GM19452 (cell line): ENCODE measurements around the gene NMT1.

Experiments used
- ATAC-seq: cut with Tn5 transposase; IDR thresholded peaks from one replicate; pipeline ENCODE4 v1.9.1; 2021; ENCODE audit not compliant: unreplicated experiment

The NMT1 gene

DNA sequence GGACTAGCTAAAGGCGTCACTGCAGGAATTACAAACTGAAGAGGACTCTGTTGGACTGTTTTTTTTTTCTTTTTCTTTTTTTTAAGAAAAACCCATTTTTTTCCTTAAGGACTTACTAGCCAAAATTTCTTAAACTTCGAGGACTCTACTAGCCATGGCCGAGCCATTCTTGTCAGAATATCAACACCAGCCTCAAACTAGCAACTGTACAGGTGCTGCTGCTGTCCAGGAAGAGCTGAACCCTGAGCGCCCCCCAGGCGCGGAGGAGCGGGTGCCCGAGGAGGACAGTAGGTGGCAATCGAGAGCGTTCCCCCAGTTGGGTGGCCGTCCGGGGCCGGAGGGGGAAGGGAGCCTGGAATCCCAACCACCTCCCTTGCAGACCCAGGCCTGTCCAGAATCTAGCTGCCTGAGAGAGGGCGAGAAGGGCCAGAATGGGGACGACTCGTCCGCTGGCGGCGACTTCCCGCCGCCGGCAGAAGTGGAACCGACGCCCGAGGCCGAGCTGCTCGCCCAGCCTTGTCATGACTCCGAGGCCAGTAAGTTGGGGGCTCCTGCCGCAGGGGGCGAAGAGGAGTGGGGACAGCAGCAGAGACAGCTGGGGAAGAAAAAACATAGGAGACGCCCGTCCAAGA is 88.0 kb downstream of the NMT1 start:
- ATAC-seq: no peak

DNA sequence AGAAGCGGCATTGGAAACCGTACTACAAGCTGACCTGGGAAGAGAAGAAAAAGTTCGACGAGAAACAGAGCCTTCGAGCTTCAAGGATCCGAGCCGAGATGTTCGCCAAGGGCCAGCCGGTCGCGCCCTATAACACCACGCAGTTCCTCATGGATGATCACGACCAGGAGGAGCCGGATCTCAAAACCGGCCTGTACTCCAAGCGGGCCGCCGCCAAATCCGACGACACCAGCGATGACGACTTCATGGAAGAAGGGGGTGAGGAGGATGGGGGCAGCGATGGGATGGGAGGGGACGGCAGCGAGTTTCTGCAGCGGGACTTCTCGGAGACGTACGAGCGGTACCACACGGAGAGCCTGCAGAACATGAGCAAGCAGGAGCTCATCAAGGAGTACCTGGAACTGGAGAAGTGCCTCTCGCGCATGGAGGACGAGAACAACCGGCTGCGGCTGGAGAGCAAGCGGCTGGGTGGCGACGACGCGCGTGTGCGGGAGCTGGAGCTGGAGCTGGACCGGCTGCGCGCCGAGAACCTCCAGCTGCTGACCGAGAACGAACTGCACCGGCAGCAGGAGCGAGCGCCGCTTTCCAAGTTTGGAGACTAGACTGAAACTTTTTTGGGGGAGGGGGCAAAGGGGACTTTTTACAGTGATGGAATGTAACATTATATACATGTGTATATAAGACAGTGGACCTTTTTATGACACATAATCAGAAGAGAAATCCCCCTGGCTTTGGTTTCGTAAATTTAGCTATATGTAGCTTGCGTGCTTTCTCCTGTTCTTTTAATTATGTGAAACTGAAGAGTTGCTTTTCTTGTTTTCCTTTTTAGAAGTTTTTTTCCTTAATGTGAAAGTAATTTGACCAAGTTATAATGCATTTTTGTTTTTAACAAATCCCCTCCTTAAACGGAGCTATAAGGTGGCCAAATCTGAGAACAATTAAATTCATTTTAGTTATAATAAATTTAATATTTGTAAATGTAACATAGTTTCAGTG is 88.8 kb downstream of the NMT1 start:
- ATAC-seq: no peak

DNA sequence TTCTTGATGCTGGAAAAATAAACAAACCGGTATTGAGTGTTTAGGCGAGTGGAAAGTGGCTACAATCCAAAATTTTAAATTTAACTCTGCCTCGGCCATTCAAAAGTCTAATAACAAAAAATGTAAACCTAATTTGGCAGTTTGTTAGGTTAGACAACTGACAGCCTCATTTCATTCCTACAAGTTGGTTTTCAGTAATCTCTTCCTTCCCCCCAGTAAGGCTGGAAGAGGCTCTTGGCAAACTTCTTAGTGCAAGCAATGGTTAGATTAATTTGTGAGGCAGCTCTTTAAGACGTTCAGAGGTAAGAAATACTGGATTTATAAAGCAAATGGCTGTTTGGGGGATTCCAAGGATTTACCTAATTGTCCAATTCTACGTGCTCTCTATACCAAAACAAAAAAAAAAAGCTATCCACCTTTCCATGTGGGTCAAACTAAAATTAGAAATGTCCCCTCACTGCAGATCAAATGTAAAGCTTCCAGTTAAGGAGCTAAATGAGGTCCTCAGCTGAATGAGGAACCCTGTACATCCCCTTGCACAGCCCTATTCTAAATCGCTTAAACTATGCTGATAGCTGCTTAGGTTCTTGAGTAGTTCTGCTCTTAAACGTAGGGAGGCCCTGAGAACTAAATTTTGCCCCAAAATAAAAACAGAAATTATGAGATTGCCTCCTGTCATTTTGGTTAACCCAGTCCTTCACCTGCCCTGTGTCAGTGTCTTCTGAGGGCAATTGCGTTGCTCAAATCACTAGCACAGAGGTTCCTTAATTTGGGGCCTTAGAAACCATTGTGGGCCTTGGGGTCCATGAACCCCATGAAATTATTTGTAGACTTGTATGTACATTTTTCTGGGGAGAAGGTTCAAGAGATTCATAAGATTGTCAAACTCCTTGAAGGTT is 90.0 kb downstream of the NMT1 start:
- no peak for ATAC-seq

DNA sequence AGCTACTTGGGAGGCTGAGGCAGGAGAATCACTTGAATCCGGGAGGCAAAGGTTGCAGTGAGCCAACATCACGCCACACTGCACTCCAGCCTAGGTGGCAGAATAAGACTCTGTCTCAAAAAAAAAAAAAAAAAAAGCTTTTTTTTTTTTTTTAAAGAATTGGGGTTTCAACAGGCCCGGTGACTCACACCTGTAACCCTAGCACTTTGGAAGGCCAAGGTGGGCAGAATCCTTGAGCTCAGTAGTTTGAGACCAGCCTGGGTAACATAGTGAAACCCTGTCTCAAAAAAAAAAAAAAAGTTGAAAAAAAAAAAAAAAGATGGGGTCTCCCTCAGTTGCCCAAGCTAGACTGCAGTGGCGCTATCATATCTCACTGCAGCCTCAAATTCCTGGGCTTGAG is 93.9 kb downstream of the NMT1 start:
- no peak for ATAC-seq

DNA sequence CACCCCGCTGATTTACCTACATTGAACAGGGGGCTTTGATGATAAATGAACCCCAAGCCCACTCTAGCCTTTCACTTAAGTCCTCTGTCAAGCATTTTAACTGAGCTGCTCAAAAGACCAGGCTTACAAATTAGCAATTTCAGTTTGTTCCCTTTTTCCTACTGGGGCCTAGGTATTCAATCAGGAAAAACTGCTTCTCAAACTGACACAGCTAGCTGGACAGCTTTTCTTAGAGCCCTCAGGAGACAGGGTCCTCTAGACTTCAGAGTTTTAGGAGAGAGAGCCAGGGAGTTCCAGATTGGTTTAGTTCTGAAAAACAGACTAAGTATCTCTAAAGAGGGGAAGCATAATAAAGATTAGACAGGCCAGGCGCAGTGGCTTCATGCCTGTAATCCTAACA is 94.4 kb downstream of the NMT1 start:
- no peak for ATAC-seq

DNA sequence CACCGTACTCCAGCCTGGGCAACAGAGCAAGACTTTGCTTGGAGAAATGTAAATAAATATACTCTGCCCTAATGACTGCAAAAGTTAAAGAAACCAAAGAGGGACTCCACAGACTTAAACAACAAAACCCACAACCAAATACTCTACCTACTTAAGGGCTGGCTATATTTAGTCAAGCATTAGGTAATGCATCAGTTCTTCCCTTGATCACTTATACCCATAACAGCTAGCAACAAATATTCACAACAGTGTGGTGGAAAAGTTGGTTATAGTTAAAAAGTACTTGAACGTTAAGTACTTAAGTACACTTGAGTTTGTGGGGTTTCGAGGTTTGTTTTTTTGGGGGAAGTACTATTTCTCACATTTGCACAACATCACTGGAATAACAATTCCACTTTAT is 95.1 kb downstream of the NMT1 start:
- no peak for ATAC-seq
